HG03039 (cell line): Measurements from ENCODE around the gene ARHGEF12.

Source experiments
- ATAC-seq: cut with Tn5 transposase; IDR thresholded peaks from one replicate; pipeline ENCODE4 v1.9.1; 2021; ENCODE audit warnings: mild to moderate bottlenecking, moderate library complexity; ENCODE audit not compliant: unreplicated experiment

ARHGEF12 gene

DNA sequence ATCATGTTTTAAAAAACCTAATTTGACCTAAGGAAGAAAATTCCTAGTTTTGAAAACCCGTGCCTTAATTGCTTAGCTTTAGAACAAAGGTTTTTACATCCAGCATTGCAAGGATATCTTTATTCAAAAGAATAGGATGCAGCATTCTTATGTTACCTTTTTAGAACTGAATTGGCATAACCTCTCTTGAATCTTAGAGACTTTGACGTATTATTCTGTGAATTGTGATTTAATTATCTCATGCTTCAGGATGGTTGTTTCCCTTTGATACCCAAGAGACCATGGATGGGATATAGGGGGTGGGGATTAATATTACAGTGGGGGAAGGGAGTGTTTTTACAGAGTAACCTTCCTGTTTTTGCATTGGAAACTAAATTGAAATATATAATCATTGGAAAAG, 49.4 kb downstream of the ARHGEF12 start:
- no peak for ATAC-seq

DNA sequence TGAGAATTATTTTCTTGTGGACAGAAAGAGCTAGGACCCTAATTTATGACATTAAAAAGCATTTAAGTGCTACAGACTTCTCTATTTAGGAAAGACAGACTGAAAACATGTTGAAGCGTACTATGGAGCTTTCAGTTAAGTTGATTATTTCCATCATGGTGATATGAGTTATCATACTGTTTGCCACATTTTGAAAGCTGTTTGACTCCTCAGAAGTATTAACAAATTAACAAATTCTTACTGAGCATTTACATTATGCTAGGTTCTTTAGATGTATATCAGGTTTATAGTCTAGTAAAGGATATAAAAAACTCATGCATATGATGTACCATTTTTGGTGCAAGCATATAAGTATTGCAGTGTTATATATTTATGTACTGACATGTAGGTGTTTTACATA, 50.1 kb downstream of the ARHGEF12 start:
- ATAC-seq = no peak

DNA sequence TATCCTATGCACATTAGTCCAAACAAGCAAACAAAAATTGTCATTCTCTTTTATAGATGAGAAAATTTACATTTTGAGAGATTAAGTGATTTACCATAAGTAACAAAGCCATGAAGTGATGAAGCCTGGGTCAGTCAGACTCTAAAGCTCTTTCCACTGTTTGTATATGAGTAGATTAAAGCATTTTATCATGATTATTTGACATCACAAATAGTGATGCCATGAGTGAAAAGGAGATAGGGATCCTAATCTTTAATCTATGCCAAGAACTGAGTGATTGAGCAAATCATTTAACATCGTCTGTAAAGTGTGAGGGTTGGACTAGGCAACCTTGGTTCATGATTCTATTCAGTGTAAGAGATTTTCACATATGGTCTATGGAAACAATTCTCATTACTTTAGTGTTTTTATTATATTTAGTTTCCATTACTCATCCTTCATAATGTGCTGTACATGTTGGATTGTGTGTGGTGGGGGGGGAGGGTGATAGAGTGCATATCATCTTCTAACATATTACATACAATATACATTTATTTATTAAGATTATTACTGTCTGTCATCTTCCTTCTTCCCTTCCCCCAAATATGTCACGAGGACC, 50.7 kb downstream of the ARHGEF12 start:
- ATAC-seq = no peak

DNA sequence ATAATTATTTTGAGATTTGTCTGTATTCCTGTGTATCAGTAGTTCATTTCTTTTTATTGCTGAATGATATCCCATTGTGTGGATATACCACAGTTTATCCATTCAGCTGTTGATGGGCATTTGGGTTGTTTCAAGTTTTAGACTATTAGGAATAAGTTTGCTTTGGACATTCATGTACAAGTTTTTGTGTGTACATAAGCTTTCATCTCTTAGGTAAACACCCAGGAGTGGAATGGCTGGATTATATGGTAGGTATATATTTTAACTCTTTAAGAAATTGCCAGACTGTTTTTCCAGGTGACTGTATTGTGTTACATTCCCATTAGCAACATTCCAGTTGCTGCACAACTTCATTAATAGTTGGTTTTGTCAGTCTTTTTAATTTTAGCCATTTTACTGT, 52.0 kb downstream of the ARHGEF12 start:
- ATAC-seq = no peak

- ATAC-seq = no peak
These were observed 53.7 kb downstream of the ARHGEF12 start for GRCh38 chr11:120389693-120390584.

- ATAC-seq = no peak
These were observed 54.3 kb downstream of the ARHGEF12 start for GRCh38 chr11:120390585-120390922.

DNA sequence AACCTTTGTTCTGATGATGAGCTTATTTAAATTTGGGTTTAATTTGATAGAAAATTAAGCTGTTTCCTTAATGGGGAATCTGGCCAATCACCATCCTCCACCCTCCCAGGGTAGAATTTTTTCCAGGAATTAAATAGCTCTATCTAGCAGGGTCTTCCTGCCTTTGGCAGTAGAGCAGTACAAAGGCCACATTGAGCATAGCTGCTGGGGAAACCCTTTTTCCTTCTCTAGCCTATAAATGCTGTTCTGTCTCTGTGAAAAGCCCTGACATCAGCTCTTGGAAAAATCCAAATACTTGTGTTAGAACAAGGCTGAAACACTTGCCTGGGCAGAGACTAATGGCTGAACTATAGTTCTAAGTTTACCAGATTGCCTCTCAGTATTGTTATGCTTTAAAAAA, 55.1 kb downstream of the ARHGEF12 start:
- ATAC-seq = no peak

DNA sequence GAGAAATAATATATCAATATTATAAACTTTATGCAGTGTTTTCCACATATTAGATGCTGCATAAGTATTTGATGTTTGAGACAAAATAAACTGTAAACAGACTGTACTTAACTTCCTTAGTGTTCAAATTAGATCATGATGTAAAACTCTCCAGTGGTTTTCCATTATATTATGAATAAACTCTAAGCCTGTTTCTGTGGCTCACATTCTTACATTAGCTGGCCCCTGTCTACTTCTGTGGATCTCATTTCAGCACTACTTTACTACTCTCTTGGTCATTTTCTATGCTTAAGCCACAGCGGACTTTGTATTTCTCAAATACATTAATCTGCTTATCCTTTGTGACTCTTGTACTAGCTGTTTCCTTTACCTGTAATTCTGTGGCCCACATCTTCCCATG, 55.6 kb downstream of the ARHGEF12 start:
- ATAC-seq = no peak

DNA sequence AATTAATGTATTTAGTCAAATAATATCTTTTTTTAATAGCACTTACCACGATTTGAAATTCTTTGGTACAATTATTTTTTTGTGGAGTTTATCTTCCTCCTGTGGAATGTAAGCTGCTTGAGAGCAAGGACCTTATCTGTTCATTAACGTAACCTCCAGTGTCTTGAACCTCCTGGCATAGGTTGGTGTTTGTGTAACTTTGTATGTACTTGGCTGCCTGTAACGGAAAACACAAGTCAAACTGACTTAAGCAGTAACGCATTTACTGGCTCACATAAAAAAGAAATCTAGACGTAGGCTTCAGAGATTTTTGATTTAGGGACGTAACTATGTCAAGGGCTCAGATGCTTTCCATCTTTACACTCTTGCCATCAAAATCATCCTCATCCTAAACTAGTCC, 56.1 kb downstream of the ARHGEF12 start:
- no peak for ATAC-seq

GRCh38 chr11:120392793-120393192, 56.6 kb downstream of the ARHGEF12 start:
- no peak for ATAC-seq

DNA sequence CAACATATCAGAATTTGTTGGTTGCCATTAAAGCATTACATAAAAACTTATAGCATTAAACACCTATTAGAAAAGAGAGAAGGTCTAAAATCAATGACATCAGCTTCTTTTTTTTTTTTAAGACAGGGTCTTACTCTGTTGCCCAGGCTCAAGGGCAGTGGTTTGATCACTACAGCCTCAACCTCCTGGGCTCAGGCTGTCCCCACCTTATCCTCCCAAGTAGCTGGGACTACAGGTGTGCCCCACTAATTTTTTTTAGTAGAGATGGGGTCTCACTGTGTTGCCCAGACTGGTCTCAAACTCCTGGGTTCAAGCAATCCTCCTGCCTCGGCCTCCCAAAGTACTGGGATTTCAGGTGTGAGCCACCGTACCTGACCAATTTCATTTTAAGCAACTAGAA, 57.9 kb downstream of the ARHGEF12 start:
- no peak for ATAC-seq

- ATAC-seq = no peak
These were observed 59.6 kb downstream of the ARHGEF12 start for GRCh38 chr11:120395778-120396177.

DNA sequence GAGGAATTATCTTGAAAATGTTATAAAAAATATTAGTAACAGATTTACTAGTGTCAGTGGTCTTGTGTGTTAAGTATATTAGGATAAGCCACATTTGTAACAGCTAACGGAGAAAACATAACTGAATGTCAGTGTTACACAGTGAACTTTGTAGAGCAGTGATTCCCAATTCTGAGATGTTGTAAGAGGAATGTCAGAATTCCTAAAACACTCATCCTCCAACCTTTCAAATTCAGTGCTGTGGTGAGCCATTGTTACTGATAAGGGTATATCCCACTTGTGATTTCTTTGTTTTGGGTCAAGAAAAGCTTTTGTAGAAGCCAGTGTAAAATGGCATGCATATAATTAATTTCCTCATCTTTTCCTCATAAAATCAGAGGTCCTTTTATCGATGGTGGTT, 61.9 kb downstream of the ARHGEF12 start:
- ATAC-seq = no peak

- ATAC-seq = no peak
These were observed 63.1 kb downstream of the ARHGEF12 start for GRCh38 chr11:120399307-120399706.

DNA sequence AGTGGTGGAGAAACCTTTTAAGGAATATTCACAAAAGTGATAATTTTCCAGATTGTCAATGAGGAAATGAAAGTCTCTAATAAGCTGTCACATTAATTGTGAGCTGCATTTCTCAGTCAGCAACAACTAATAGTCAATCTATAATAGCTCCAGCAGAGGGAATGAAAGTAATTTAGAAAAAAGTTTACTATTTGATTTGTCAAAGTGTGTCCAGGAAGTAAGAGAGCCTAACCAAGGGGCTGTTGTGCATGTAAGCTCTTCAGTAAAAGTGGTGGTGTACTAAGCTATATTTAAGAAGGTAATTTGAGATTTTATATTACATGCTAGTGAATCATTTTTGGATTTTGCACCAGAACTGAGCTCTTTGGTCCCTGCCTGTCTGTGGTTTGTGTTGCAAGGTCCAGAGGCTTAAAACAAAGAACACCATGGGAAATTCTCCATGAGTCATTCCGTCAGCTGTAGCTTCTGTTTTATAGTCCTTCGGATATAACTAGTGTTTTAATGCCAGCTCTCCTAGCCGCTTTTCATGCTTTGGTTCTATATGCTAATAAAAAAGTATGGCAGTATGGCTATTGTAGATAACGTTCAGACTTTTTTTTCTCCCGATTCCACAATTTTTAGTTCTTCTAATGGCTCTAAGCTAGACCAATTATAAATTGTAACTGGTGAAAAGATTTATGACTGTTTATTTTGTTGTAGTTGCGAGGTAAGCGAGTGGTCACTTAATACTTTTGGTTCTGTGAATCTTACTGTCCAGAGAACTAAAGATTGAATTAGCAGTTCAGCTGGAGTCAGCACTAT, 64.6 kb downstream of the ARHGEF12 start:
- no peak for ATAC-seq

DNA sequence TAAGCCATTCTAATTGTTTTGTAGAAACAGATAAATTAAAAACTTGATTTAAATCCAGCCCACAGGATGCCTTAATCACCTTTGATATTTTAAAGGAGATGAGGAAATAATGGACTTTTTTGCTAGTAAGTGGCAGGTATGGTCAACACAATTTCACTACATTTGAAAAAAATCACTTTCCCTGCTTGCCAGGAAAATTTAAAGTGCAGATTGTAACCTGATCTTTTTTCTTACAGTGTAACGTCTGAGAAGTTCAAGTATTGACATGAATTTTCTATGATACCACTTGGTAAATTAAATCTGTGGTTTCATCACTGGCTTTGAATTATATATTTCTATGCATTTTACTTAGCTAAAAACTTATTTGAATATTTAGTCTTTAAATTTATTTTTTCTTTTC, 65.3 kb downstream of the ARHGEF12 start:
- no peak for ATAC-seq

- no peak for ATAC-seq
These were observed 67.8 kb downstream of the ARHGEF12 start for GRCh38 chr11:120403966-120404365.

- ATAC-seq = no peak
These were observed 68.3 kb downstream of the ARHGEF12 start for GRCh38 chr11:120404495-120404894.

DNA sequence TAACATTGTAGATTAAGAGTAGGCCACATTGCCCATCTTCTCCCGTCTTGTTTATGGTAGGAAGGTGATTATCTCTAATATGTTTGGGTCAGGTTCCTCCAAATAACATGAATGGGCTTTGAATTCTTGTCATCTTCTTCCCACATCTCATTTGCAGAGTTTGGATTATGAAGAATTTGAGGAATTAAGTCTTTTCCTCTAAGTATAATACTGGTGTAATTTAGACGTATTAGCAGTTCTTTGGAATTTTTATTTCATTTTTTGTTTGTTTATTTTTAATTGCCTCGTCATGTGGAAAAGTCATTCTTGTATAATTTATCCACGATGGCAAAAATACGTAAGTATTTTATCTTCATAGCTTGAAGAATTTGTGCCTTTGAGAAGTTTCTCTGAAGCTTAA, 73.4 kb downstream of the ARHGEF12 start:
- ATAC-seq = no peak

DNA sequence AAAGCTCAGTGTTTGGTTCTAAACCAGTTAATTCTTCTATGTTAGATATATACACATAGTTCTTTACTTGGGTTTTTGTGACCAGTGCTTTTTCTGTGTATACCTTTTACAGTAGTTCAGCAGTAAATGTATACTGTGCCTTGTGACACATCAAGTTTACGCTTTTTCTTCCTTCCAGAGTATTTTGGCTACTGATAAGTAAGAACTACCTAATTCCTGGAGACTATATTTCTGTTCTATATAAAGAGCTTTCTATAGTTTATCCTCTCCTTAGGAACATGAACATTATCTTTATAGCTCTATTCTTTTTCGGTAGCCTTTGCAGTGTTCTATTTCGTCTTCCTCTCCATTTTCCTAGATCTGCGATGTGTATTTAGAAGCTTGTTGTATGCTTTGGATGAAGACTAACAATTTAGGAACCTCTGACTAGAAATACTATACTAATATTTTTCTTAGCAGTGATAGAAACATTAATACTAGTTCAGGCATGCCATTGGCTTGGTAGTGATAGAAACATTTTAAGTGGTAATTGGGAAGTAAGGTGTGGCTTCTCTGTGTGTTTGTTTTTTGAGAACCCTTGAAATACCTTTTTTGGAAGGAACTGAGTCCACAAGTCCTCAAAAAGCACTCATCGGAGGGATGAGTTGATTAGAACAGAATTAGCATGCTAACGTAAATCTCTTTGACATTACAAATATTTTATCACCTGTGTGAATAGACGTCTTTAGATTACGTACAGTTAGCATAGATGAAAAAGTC, 74.6 kb downstream of the ARHGEF12 start:
- no peak for ATAC-seq

- no peak for ATAC-seq
These were observed 77.3 kb downstream of the ARHGEF12 start for GRCh38 chr11:120413480-120413879.
